Mesenchymal stem cell (in vitro differentiated cells and primary cell): ENCODE measurements around the gene STX17.
A peak's percentile ranks its signal among the peaks of the same experiment; 100 is the strongest.

Experiments
- DNase-seq: peaks from one replicate; pipeline ENCODE4 v3.0.0-alpha.2; 2013
- H2AFZ ChIP-seq: one replicate; pipeline ENCODE4 v1.6.1; 2013; ENCODE audit warnings: low read depth, mild to moderate bottlenecking, control low read depth, inconsistent platforms, low read length, moderate library complexity
- H2AK5ac ChIP-seq: 2 replicates; pipeline ENCODE4 v1.6.1; 2013; ENCODE audit warnings: low read length, moderate library complexity, mild to moderate bottlenecking, inconsistent platforms; ENCODE audit not compliant: severe bottlenecking
- H2BK120ac ChIP-seq: one replicate; pipeline ENCODE4 v1.6.1; 2013; ENCODE audit warnings: low read depth, mild to moderate bottlenecking, inconsistent platforms, low read length, moderate library complexity
- H2BK12ac ChIP-seq, 2 experiments: one replicate each; pipeline ENCODE4 v1.6.1; 2013; ENCODE audit warnings: inconsistent platforms in 2 of 2, low read length in 2 of 2, mild to moderate bottlenecking in 2 of 2, moderate library complexity in 2 of 2, control low read depth in 1 of 2
- H2BK15ac ChIP-seq: one replicate; pipeline ENCODE4 v1.6.1; 2013; ENCODE audit warnings: mild to moderate bottlenecking, low read depth, inconsistent platforms; ENCODE audit not compliant: poor library complexity, severe bottlenecking
- H2BK5ac ChIP-seq: 2 replicates; pipeline ENCODE4 v1.6.1; 2013; ENCODE audit warnings: low read depth, mild to moderate bottlenecking, low read length, control low read depth, inconsistent platforms; ENCODE audit not compliant: poor library complexity, severe bottlenecking
- H3K14ac ChIP-seq, 2 experiments: one replicate each; pipeline ENCODE4 v1.6.1; 2013; ENCODE audit warnings: inconsistent platforms in 2 of 2, low read length in 2 of 2, control low read depth in 1 of 2, mild to moderate bottlenecking in 1 of 2, moderate library complexity in 1 of 2
- H3K18ac ChIP-seq, 2 experiments: one replicate each; pipeline ENCODE4 v1.6.1; 2013; ENCODE audit warnings: inconsistent platforms in 2 of 2, low read length in 2 of 2, control low read depth in 1 of 2, low read depth in 1 of 2, mild to moderate bottlenecking in 1 of 2
- H3K23ac ChIP-seq, 2 experiments: one replicate each; pipeline ENCODE4 v1.6.1; 2013; ENCODE audit warnings: inconsistent platforms in 2 of 2, low read length in 2 of 2, mild to moderate bottlenecking in 2 of 2, moderate library complexity in 2 of 2, control low read depth in 1 of 2
- H3K27ac ChIP-seq: 2 replicates; pipeline ENCODE4 v1.5.1; 2013; ENCODE audit warnings: mild to moderate bottlenecking, moderate library complexity, low read length, control low read depth, inconsistent platforms; ENCODE audit not compliant: poor library complexity, severe bottlenecking
- H3K27me3 ChIP-seq, 2 experiments: 2 replicates each; pipeline versions ENCODE4 v1.6.1 to v1.7.0; 2013; ENCODE audit warnings: low read length in 2 of 2, mild to moderate bottlenecking in 2 of 2, moderate library complexity in 2 of 2, control low read depth in 1 of 2, inconsistent platforms in 1 of 2; ENCODE audit not compliant: control insufficient read depth in 1 of 2, insufficient read depth in 1 of 2
- H3K36me3 ChIP-seq, 2 experiments: 2 replicates each; pipeline versions ENCODE4 v1.6.1 to v1.7.0; 2013; ENCODE audit warnings: low read length in 2 of 2, control low read depth in 1 of 2, inconsistent platforms in 1 of 2, low read depth in 1 of 2, mild to moderate bottlenecking in 1 of 2; ENCODE audit not compliant: insufficient read depth in 2 of 2, control insufficient read depth in 1 of 2
- H3K4ac ChIP-seq, 2 experiments: one replicate each; pipeline ENCODE4 v1.6.1; 2013; ENCODE audit warnings: inconsistent platforms in 2 of 2, low read length in 2 of 2, mild to moderate bottlenecking in 2 of 2, moderate library complexity in 2 of 2, control low read depth in 1 of 2, low read depth in 1 of 2
- H3K4me1 ChIP-seq: 2 replicates; pipeline ENCODE4 v1.6.1; 2013; ENCODE audit warnings: low read depth, low read length, control low read depth; ENCODE audit not compliant: control insufficient read depth, insufficient read depth
- H3K4me2 ChIP-seq: 2 replicates; pipeline ENCODE4 v1.6.1; 2013; ENCODE audit warnings: low read length, mild to moderate bottlenecking, inconsistent platforms; ENCODE audit not compliant: poor library complexity, severe bottlenecking
- H3K4me3 ChIP-seq, 2 experiments: 2 replicates each; pipeline versions ENCODE4 v1.5.1 to v1.7.0; 2013; ENCODE audit warnings: low read length in 2 of 2, mild to moderate bottlenecking in 2 of 2, control low read depth in 1 of 2, low read depth in 1 of 2; ENCODE audit not compliant: insufficient read depth in 1 of 2
- H3K79me1 ChIP-seq: replicated peaks from 2 replicates; pipeline ENCODE4 v1.6.1; 2013; ENCODE audit warnings: mild to moderate bottlenecking, control low read depth, low read length, inconsistent platforms; ENCODE audit not compliant: poor library complexity, severe bottlenecking
- H3K9ac ChIP-seq: 2 replicates; pipeline ENCODE4 v1.7.0; 2013; ENCODE audit warnings: mild to moderate bottlenecking, low read length, moderate library complexity
- H3K9me3 ChIP-seq: 2 replicates; pipeline ENCODE4 v1.7.0; 2013; ENCODE audit warnings: mild to moderate bottlenecking, low read length; ENCODE audit not compliant: control insufficient read depth
- H4K8ac ChIP-seq: one replicate; pipeline ENCODE4 v1.6.1; 2013; ENCODE audit warnings: inconsistent platforms, mild to moderate bottlenecking, low read length, moderate library complexity
- H4K91ac ChIP-seq: one replicate; pipeline ENCODE4 v1.6.1; 2013; ENCODE audit warnings: mild to moderate bottlenecking, low read length, inconsistent platforms
- WGBS: methylation state at CpG from one replicate; pipeline ENCODE4 v1.1.7; 2013; ENCODE audit warnings: mixed read lengths; 5-methylcytosine and 5-hydroxymethylcytosine counted together

Gene STX17

GRCh38 chr9:99921875-99922710, 15.6 kb downstream of the STX17 start:
- no peak overlapping the region for H4K8ac ChIP-seq

DNA sequence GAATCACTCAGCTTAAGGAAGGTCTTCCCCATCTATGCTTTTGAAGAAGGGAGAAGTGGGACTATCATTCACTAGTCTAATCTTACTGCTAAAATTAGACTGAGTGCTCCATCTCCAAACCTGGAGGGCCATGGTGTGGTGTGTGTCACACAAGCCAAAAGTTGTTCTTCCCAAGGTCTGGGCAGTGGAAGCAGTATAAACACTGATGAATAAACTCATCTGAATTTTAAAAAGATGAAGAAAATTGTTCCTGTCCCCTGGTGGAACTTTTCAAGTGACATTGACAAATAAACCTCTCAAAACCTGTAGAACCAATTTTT, 16.2 kb downstream of the STX17 start:
- H3K36me3 ChIP-seq = peaks cover 17 to 79% of the 10 kb centered on the region in 2 experiments
- no peak overlapping the region for H2BK15ac ChIP-seq
- H2AFZ ChIP-seq = no peak overlapping the region
- H3K18ac ChIP-seq = no peak overlapping the region
- no peak overlapping the region for H3K4ac ChIP-seq
- no peak overlapping the region for H2BK120ac ChIP-seq
- H3K27me3 ChIP-seq = no peaks in the 10 kb centered on the region
- no peak overlapping the region for H2BK5ac ChIP-seq
- no peaks in the 10 kb centered on the region for H3K4me1 ChIP-seq
- H3K4me3 ChIP-seq = no peak overlapping the region
- H4K91ac ChIP-seq = no peak overlapping the region
- no peak overlapping the region for H4K8ac ChIP-seq
- no peak overlapping the region for H2AK5ac ChIP-seq
- no peak overlapping the region for H3K23ac ChIP-seq
- H3K27ac ChIP-seq = no peak overlapping the region
- H3K14ac ChIP-seq = no peak overlapping the region
- no peak overlapping the region for H2BK12ac ChIP-seq
- peaks cover 50% of the 10 kb centered on the region for H3K9me3 ChIP-seq
- no peak overlapping the region for H3K4me2 ChIP-seq
- H3K79me1 ChIP-seq = peaks cover 11% of the 10 kb centered on the region
- no peak overlapping the region for H3K9ac ChIP-seq
- DNase-seq = no peak

More at GRCh38 chr9:99921875-99922710, 15.6 kb downstream of the STX17 start:
- DNase-seq = peak; percentile 29
- Histone ChIP-seq H3K14ac (no peak overlapping the region), H3K4me3 (no peak overlapping the region), H2AFZ (no peak overlapping the region), H3K4ac (no peak overlapping the region), H3K27me3 (no peaks in the 10 kb centered on the region), H3K9ac (no peak overlapping the region), H3K4me2 (no peak overlapping the region), H3K79me1 (peaks cover 11% of the 10 kb centered on the region), H3K9me3 (peaks cover 50% of the 10 kb centered on the region), H3K18ac (no peak overlapping the region), H3K4me1 (no peaks in the 10 kb centered on the region), H2BK120ac (no peak overlapping the region), H3K27ac (no peak overlapping the region), H3K23ac (no peak overlapping the region), H2BK5ac (no peak overlapping the region), H2BK15ac (no peak overlapping the region), H3K36me3 (peaks cover 17 to 84% of the 10 kb centered on the region in 2 experiments), H4K91ac (no peak overlapping the region), H2AK5ac (no peak overlapping the region), H2BK12ac (no peak overlapping the region)
- WGBS = 60% methylated on average over 3 of the region's 4 CpGs

DNA sequence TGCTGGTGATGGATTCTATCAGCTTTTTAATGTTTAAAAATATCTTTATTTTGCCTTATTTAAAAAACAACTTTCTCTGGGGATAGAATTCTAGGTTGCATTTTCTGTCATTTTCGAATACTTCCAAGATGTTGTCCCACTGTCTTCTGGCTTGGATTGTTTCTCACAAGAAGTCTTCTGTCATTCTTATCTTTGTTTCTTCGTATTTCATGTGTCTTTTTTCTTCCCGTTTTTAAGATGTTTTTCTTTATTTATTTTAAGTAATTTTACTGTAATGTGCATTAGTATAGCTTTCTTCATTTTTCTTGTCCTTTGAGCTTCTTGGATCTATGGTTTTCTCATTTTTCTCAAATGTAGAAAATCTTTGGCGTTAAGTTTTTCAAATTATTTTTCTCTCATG, 19.1 kb downstream of the STX17 start:
- H2AK5ac ChIP-seq = no peak overlapping the region
- H2BK120ac ChIP-seq = no peak overlapping the region
- no peak overlapping the region for H2BK15ac ChIP-seq
- peaks cover 50% of the 10 kb centered on the region for H3K9me3 ChIP-seq
- no peaks in the 10 kb centered on the region for H3K4me1 ChIP-seq
- no peak overlapping the region for H3K27ac ChIP-seq
- H3K18ac ChIP-seq = no peak overlapping the region
- peaks cover 14 to 57% of the 10 kb centered on the region in 2 experiments for H3K36me3 ChIP-seq
- H3K4ac ChIP-seq = no peak overlapping the region
- H3K9ac ChIP-seq = no peak overlapping the region
- H3K4me3 ChIP-seq = no peak overlapping the region
- no peak overlapping the region for H3K4me2 ChIP-seq
- H3K79me1 ChIP-seq = peaks cover 5% of the 10 kb centered on the region
- no peak overlapping the region for H3K23ac ChIP-seq
- H3K27me3 ChIP-seq = no peaks in the 10 kb centered on the region
- no peak overlapping the region for H3K14ac ChIP-seq
- H4K91ac ChIP-seq = no peak overlapping the region
- no peak overlapping the region for H2BK12ac ChIP-seq
- no peak overlapping the region for H2BK5ac ChIP-seq
- no peak overlapping the region for H2AFZ ChIP-seq
- no peak overlapping the region for H4K8ac ChIP-seq
- no peak for DNase-seq
- WGBS = 95% methylated on average over 1 of the region's 4 CpGs

DNA sequence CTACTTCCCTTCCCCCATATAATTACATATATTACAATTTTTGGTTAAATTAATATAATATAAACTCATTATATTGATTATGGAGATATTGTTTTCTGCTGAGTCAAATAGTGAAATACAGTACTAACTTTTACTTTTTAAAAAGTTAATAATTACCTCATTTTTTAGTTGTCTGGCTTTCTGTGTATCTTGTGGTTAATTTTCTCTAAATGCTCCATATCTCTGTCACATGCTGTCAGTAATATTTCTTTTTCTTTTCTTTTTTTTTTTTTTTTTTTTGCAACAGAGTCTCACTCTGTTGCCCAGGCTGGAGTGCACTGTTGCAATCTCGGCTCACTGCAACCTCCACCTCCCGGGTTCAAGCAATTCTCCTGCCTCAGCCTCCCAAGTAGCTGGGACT, 23.2 kb downstream of the STX17 start:
- Histone ChIP-seq H2BK120ac (no peak overlapping the region), H3K9me3 (peaks cover 25% of the 10 kb centered on the region), H3K4me2 (no peak overlapping the region), H3K4me3 (no peak overlapping the region), H2AK5ac (no peak overlapping the region), H2BK12ac (no peak overlapping the region), H3K4me1 (no peaks in the 10 kb centered on the region), H3K4ac (no peak overlapping the region), H2BK5ac (no peak overlapping the region), H3K27ac (no peak overlapping the region), H2BK15ac (no peak overlapping the region), H3K14ac (no peak overlapping the region), H3K27me3 (no peaks in the 10 kb centered on the region), H2AFZ (no peak overlapping the region), H4K91ac (no peak overlapping the region), H3K18ac (no peak overlapping the region), H3K36me3 (peaks cover 2 to 27% of the 10 kb centered on the region in 2 experiments), H3K9ac (no peak overlapping the region), H3K79me1 (peaks cover 3% of the 10 kb centered on the region), H4K8ac (no peak overlapping the region), H3K23ac (no peak overlapping the region)
- WGBS = no CpG with 5 or more reads among the region's 2 CpGs
- no peak for DNase-seq
